ENCODE results near the gene PXN.

DNA sequence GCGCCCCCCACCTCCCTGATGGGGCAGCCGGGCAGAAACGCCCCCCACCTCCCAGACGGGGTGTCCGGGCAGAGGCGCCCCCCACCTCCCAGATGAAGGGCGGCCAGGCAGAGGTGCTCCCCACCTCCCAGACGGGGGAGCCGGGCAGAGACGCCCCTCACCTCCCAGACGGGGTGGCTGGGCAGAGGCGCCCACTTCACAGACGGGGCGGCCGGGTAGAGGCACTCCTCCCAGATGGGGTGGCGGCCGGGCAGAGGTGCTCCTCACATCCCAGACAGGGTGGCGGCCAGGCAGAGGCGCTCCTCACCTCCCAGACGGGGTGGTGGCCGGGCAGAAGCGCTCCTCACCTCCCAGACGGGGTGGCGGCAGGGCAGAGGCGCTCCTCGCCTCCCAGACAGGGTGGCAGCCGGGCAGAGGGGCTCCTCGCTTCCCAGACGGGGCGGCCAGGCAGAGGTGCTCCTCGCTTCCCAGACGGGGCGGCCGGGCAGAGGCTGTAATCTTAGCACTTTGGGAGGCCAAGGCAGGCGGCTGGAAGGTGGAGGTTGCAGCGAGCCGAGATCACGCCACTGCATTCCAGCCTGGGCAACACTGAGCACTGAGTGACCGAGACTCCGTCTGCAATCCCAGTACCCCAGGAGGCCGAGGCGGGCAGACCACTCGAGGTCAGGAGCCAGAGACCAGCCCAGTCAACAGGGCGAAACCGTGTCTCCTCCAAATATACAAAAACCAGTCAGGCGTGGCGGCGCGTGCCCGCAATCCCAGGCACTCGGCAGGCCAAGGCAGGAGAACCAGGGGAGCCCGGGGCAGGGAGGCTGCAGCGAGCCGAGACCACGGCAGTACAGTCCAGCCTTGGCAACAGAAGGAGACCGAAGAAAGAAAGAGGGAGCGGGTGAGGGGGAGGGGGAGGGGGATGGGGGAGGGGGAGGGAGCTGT is 12.9 kb upstream of the PXN start:
- TF ChIP-seq, protein P1, sequence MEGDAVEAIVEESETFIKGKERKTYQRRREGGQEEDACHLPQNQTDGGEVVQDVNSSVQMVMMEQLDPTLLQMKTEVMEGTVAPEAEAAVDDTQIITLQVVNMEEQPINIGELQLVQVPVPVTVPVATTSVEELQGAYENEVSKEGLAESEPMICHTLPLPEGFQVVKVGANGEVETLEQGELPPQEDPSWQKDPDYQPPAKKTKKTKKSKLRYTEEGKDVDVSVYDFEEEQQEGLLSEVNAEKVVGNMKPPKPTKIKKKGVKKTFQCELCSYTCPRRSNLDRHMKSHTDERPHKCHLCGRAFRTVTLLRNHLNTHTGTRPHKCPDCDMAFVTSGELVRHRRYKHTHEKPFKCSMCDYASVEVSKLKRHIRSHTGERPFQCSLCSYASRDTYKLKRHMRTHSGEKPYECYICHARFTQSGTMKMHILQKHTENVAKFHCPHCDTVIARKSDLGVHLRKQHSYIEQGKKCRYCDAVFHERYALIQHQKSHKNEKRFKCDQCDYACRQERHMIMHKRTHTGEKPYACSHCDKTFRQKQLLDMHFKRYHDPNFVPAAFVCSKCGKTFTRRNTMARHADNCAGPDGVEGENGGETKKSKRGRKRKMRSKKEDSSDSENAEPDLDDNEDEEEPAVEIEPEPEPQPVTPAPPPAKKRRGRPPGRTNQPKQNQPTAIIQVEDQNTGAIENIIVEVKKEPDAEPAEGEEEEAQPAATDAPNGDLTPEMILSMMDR (IDR thresholded peaks at IDR 0.05), result no peak
- TF ChIP-seq POLR2A (IDR thresholded peaks at IDR 0.05), result no peak

Measured in stomach (tissue), 4 donors.